Subcutaneous abdominal adipose tissue (tissue), 5 donors: ENCODE data around the gene POLR3E.
A peak's percentile ranks its signal among the peaks of the same experiment; 100 is the strongest.
"Not testable (repeated sequence)": the region's sequence is repeated elsewhere in the genome, so short reads cannot be mapped to it uniquely, and the experiment has no call there.

Experiments
- H3K27ac ChIP-seq: one replicate; pipeline ENCODE4 v1.7.0; 2013; ENCODE audit warnings: low read depth, mild to moderate bottlenecking, inconsistent platforms, low read length, moderate library complexity
- H3K27me3 ChIP-seq, 5 donors: one replicate each; pipeline ENCODE4 v1.7.0; 2013; ENCODE audit warnings: low read length in 5 of 5, inconsistent platforms in 1 of 5; ENCODE audit not compliant: control insufficient read depth in 5 of 5, insufficient read depth in 4 of 5
- H3K36me3 ChIP-seq, 5 donors: one replicate each; pipeline ENCODE4 v1.7.0; 2013; ENCODE audit warnings: low read length in 5 of 5; ENCODE audit not compliant: control insufficient read depth in 5 of 5, insufficient read depth in 5 of 5
- H3K4me1 ChIP-seq, 5 donors: one replicate each; pipeline ENCODE4 v1.7.0; 2013; ENCODE audit warnings: low read length in 5 of 5, mild to moderate bottlenecking in 3 of 5, moderate library complexity in 1 of 5; ENCODE audit not compliant: control insufficient read depth in 5 of 5, insufficient read depth in 5 of 5
- H3K4me3 ChIP-seq, 5 donors: one replicate each; pipeline ENCODE4 v1.7.0; 2013; ENCODE audit warnings: low read length in 5 of 5, low read depth in 1 of 5
- H3K9ac ChIP-seq, 5 donors: one replicate each; pipeline ENCODE4 v1.7.0; 2013; ENCODE audit warnings: low read length in 5 of 5, mild to moderate bottlenecking in 4 of 5, moderate library complexity in 3 of 5
- H3K9me3 ChIP-seq, 5 donors: one replicate each; pipeline ENCODE4 v1.7.0; 2013; ENCODE audit warnings: low read length in 5 of 5; ENCODE audit not compliant: control insufficient read depth in 5 of 5
- donor health status: healthy.
- donor health status: healthy.
- donor health status: healthy.
- donor health status: healthy.
- donor health status: healthy.

POLR3E gene

DNA sequence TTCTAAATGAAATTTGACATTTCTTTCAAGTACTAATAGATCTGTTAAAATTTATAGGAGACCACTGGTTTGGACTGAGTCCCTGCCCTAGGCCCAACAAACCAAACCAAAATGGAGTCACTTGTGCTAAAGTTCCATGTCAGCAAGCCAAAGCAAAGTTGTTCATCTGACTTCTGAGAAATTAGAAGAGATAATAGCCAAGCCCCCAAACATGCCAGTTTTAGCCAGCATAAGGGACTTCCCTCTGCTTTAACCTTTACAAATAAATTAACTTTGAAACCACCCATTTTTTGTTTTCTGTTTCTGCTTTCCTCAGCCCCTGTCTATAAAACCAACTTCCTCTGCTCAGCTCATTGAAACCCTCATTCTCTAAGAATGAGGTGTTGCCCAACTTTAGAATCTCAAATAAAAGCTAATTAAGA lies 58.3 kb downstream of the POLR3E start:
- Histone ChIP-seq H3K4me3 (no peak overlapping the region), H3K36me3 (peaks cover 0 to 14% (median 8%) of the 10 kb centered on the region in 5 donors), H3K27me3 (no peaks in the 10 kb centered on the region), H3K9me3 (no peaks in the 10 kb centered on the region), H3K4me1 (peaks cover 0 to 17% (median 14%) of the 10 kb centered on the region in 5 donors), H3K9ac (no peak overlapping the region), H3K27ac (no peak overlapping the region)

DNA sequence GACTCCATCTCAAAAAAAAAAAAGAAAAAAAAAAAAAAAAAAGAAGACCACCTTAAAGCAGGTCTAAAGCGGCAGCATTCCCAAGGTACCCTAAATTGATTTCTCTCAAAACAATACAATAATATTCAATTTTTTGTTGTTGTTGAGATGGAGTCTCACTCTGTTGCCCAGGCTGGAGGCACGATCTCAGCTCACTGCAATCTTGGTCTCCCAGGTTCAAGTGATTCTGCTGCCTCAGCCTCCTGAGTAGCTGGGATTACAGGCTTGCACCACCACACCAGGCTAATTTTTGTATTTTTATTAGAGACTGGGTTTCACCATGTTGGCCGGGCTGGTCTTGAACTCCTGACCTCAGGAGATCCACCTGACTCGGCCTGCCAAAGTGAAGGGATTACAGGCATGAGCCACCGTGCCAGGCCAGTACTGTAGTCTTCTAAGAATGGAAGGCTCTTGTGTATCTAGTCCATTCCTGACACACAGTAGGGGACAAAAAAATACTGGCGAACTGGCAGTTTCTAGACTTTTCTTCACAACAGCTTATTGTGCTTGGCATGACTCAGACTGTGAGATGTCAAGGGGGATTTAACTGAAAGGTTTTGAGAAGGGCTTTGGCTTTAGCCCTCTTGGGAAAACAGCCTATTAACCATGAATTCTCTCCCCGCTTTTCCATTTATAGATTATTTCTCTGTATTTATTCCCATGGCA lies 59.9 kb downstream of the POLR3E start:
- Histone ChIP-seq H3K4me1 (peaks cover 0 to 17% (median 14%) of the 10 kb centered on the region in 5 donors), H3K4me3 (no peak overlapping the region), H3K9me3 (no peaks in the 10 kb centered on the region), H3K27me3 (no peaks in the 10 kb centered on the region), H3K36me3 (peaks cover 0 to 17% (median 8%) of the 10 kb centered on the region in 5 donors), H3K27ac (no peak overlapping the region), H3K9ac (no peak overlapping the region)

GRCh38 chr16:22357635-22357971 lies 60.4 kb downstream of the POLR3E start:
- Histone ChIP-seq H3K4me1 (peaks cover 0 to 17% (median 14%) of the 10 kb centered on the region in 5 donors), H3K9ac (no peak overlapping the region), H3K9me3 (no peaks in the 10 kb centered on the region), H3K27me3 (no peaks in the 10 kb centered on the region), H3K4me3 (no peak overlapping the region), H3K36me3 (peaks cover 0 to 17% (median 8%) of the 10 kb centered on the region in 5 donors), H3K27ac (no peak overlapping the region)

DNA sequence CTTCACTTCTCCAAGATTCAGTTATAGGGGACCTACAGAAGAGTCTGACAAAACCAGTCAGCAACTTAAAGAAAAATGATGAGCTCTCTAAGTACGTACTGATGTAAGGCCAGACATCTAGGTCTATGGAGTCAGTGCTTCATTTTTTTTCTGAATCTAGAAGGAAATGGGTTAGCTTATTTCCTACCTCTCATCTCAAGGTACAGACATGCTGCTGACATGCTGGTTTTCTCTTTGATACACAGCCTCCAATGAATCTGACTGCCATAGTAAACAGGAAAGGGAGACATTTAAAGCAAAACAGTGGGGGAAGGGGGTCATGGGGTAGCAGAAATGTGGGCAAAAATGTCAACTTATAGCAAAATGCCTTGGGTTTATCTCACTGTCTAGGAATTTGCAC lies 60.8 kb downstream of the POLR3E start:
- no peak overlapping the region for H3K4me3 ChIP-seq
- peaks cover 0 to 13% (median 12%) of the 10 kb centered on the region in 5 donors for H3K4me1 ChIP-seq
- H3K9ac ChIP-seq, result no peak overlapping the region
- no peaks in the 10 kb centered on the region for H3K9me3 ChIP-seq
- no peak overlapping the region for H3K27ac ChIP-seq
- no peaks in the 10 kb centered on the region for H3K27me3 ChIP-seq
- H3K36me3 ChIP-seq, result peaks cover 0 to 20% (median 8%) of the 10 kb centered on the region in 5 donors

GRCh38 chr16:22359679-22360078 lies 62.5 kb downstream of the POLR3E start:
- H3K4me3 ChIP-seq, result no peak overlapping the region
- no peaks in the 10 kb centered on the region for H3K9me3 ChIP-seq
- H3K4me1 ChIP-seq, result no peaks in the 10 kb centered on the region
- no peak overlapping the region for H3K27ac ChIP-seq
- peaks cover 7 to 30% (median 14%) of the 10 kb centered on the region in 5 donors for H3K36me3 ChIP-seq
- no peaks in the 10 kb centered on the region for H3K27me3 ChIP-seq
- no peak overlapping the region for H3K9ac ChIP-seq

DNA sequence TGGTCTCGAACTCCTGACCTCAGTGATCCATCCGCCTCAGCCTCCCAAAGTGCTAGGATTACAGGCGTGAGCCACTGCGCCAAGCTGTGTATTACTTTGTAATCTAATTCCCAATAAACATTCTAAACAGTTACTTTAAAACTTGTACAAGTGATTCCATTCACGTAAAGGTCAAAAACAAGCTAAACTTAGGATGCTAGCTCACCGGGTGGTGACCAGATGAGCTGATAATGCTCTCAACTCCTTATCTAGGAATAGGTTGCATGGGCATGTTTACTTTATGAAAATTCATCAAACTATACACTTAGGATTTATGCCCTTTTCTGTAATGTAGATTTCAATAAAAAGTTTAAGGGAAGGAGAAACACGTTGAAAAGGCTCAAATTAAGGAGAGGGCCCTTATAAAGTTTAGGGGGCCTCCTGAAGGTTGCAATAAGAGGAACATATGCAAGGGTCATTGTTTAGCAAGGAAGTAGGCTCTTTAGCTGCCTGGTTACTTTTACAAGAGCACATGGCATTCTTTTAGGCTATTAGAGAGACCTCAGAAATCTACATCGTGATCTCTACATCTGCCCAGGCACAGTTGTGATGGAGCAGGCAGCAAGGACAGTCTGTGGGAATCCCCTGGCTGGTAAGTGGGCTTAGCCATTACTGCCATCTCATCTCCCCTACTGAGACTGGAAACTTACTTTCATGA lies 63.9 kb downstream of the POLR3E start:
- Histone ChIP-seq H3K4me3 (no peak overlapping the region), H3K36me3 (peaks cover 9 to 30% (median 18%) of the 10 kb centered on the region in 5 donors), H3K27me3 (no peaks in the 10 kb centered on the region), H3K27ac (no peak overlapping the region), H3K9me3 (no peaks in the 10 kb centered on the region), H3K4me1 (no peaks in the 10 kb centered on the region), H3K9ac (no peak overlapping the region)

DNA sequence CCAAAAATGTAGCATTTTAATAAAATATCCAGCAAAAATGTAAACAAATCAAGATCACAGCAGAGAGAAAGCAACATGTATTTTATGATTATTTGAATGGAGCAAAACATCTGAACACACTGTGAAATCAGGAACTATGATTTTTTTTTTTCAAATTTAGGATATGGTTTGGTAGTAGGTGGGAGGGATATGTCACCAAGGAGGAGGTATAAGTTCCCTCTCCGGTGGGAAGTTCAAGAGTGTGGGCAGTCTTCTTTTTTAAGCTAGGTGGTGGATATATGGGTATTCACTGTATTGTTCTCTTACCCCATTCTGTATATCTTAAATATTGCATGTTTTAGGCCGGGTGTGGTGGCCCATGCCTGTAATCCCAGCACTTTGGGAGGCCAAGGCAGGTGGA lies 67.0 kb downstream of the POLR3E start:
- Histone ChIP-seq H3K9me3 (no peaks in the 10 kb centered on the region), H3K4me3 (no peak overlapping the region), H3K36me3 (peaks cover 9 to 30% (median 15%) of the 10 kb centered on the region in 5 donors), H3K27me3 (no peaks in the 10 kb centered on the region), H3K27ac (no peak overlapping the region), H3K4me1 (peaks cover 0 to 4% (median 0%) of the 10 kb centered on the region in 5 donors), H3K9ac (no peak overlapping the region)

DNA sequence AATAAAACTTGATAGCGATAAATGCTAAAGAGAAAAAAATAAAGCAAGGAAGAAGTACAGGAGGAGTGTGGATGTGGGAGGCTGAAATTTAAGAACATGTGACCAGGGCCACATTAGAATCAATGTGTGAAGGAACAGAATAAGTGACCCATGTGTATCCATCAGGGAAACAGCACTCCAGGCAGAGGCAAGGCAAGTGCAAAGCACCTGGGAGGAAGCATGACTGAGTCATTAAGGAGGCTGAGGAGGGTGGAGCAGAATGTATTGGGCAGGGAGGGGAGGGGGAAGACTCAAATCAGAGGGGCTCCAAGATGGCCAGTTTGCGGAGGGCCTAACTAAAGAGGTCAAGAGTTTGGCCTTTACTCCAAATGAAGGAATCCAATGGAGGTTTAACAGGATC lies 69.2 kb downstream of the POLR3E start:
- Histone ChIP-seq H3K27ac (no peak overlapping the region), H3K9me3 (no peaks in the 10 kb centered on the region), H3K27me3 (no peaks in the 10 kb centered on the region), H3K4me1 (peaks cover 0 to 22% (median 12%) of the 10 kb centered on the region in 5 donors), H3K9ac (no peak overlapping the region), H3K36me3 (peaks cover 9 to 21% (median 14%) of the 10 kb centered on the region in 5 donors), H3K4me3 (no peak overlapping the region)

DNA sequence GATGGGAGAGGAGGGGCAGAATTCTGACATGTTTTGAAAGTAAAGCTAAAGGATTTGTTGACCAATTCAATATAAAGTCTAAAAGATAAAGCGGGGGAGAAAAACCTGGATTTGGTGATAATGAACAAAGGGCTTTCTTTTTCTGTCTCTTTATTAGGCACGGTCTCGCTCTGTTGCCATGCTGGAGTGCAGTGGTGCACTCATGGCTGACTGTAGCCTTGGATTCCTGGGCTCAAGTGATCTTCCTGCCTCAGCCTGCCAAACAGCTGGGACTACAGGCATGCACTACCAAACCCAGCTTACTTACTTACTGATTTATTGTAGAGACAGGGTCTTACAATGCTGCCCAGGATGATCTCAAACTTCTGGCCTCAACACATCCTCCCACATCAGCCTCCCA lies 69.7 kb downstream of the POLR3E start:
- Histone ChIP-seq H3K36me3 (peaks cover 9 to 20% (median 14%) of the 10 kb centered on the region in 5 donors), H3K27me3 (no peaks in the 10 kb centered on the region), H3K9ac (no peak overlapping the region), H3K27ac (no peak overlapping the region), H3K9me3 (no peaks in the 10 kb centered on the region), H3K4me3 (no peak overlapping the region), H3K4me1 (peaks cover 0 to 27% (median 12%) of the 10 kb centered on the region in 5 donors)

- not testable (repeated sequence) for H3K9ac ChIP-seq, H3K9me3 ChIP-seq, H3K4me3 ChIP-seq, H3K27me3 ChIP-seq
- Histone ChIP-seq H3K4me1 (peaks cover 0 to 41% (median 26%) of the 10 kb centered on the region in 5 donors), H3K36me3 (peaks cover 8 to 13% (median 12%) of the 10 kb centered on the region in 5 donors), H3K27ac (peak overlapping the region; percentile 65)
Measured at GRCh38 chr16:22368200-22368826, 71.1 kb downstream of the POLR3E start.
